H1 (cell line): Measurements from ENCODE around the gene CUL1. TPM values are rescaled to one million over a fixed set of nuclear protein-coding genes. Genes with fewer than 3 reads are reported as not detected.

Experiments
- FOSL1 ChIP-seq: IDR thresholded peaks from 2 replicates; pipeline ENCODE4 v1.6.1; 2011; ENCODE audit warnings: mild to moderate bottlenecking, low read depth, low read length, moderate library complexity; ENCODE audit not compliant: insufficient read depth
- HDAC6 ChIP-seq: IDR thresholded peaks from one replicate; pipeline ENCODE4 v1.7.1; 2012; ENCODE audit warnings: low read depth, mild to moderate bottlenecking, inconsistent platforms, low read length, moderate library complexity
- KDM4A ChIP-seq: IDR thresholded peaks from one replicate; pipeline ENCODE4 v1.7.1; 2012; ENCODE audit warnings: low read depth, mild to moderate bottlenecking, moderate library complexity, low read length, inconsistent platforms; ENCODE audit not compliant: severe bottlenecking
- PHF8 ChIP-seq: fragments of 200-600 bp; sonication (generic); conservative IDR thresholded peaks from 2 replicates; pipeline ENCODE4 v1.7.1; 2012; ENCODE audit warnings: low read depth, mild to moderate bottlenecking, inconsistent platforms, low read length, moderate library complexity
- SIRT6 ChIP-seq: IDR thresholded peaks from one replicate; pipeline ENCODE4 v1.7.1; 2012; ENCODE audit warnings: low read length, inconsistent platforms
- SUZ12 ChIP-seq: fragments of 200-600 bp; sonication (generic); IDR thresholded peaks from 2 replicates; pipeline ENCODE4 v1.6.1; 2012; ENCODE audit warnings: mild to moderate bottlenecking, inconsistent platforms, low read length, moderate library complexity, mixed read lengths
- polyA plus RNA-seq, 7 experiments: library from polyadenylated mRNA; depleted of rRNA in 3 of 7; stranded (reverse) in 5 of 7; unstranded in 2 of 7; fragments of >200 nt in 5 of 7; fragments of 200-250 nt in 2 of 7; gene quantifications; 1 replicate in 5 of 7; 2 replicates in 1 of 7; 4 replicates in 1 of 7; pipeline versions ENCODE4 v1.2.1 to v1.2.3, GENCODE V29; 2011 to 2013; ENCODE audit warnings: missing spikeins in 2 of 7, mixed read lengths in 2 of 7
- total RNA-seq: library from RNA; stranded (reverse); fragmentation: NEBNext Ultra II Directional; extraction: Animal tissue kit (Norgen Biotek cat#: 25700); gene quantifications from 2 replicates; pipeline ENCODE4 v1.2.1, GENCODE V29; 2021
- TF ChIP-seq, protein P1 (sequence below): fragments of 300-600 bp; sonication (generic); IDR thresholded peaks from 2 replicates; pipeline ENCODE4 v1.7.1; 2012; ENCODE audit warnings: low read length, moderate library complexity, mild to moderate bottlenecking, inconsistent platforms; ENCODE audit not compliant: insufficient replicate concordance

The CUL1 gene
- total and polyA plus RNA-seq, 2 of the 8 experiments (the other 6 are each of a cell fraction or from before 2014, with no cell fraction given) = 33.0 to 77.3 TPM

- TF ChIP-seq, protein P1, sequence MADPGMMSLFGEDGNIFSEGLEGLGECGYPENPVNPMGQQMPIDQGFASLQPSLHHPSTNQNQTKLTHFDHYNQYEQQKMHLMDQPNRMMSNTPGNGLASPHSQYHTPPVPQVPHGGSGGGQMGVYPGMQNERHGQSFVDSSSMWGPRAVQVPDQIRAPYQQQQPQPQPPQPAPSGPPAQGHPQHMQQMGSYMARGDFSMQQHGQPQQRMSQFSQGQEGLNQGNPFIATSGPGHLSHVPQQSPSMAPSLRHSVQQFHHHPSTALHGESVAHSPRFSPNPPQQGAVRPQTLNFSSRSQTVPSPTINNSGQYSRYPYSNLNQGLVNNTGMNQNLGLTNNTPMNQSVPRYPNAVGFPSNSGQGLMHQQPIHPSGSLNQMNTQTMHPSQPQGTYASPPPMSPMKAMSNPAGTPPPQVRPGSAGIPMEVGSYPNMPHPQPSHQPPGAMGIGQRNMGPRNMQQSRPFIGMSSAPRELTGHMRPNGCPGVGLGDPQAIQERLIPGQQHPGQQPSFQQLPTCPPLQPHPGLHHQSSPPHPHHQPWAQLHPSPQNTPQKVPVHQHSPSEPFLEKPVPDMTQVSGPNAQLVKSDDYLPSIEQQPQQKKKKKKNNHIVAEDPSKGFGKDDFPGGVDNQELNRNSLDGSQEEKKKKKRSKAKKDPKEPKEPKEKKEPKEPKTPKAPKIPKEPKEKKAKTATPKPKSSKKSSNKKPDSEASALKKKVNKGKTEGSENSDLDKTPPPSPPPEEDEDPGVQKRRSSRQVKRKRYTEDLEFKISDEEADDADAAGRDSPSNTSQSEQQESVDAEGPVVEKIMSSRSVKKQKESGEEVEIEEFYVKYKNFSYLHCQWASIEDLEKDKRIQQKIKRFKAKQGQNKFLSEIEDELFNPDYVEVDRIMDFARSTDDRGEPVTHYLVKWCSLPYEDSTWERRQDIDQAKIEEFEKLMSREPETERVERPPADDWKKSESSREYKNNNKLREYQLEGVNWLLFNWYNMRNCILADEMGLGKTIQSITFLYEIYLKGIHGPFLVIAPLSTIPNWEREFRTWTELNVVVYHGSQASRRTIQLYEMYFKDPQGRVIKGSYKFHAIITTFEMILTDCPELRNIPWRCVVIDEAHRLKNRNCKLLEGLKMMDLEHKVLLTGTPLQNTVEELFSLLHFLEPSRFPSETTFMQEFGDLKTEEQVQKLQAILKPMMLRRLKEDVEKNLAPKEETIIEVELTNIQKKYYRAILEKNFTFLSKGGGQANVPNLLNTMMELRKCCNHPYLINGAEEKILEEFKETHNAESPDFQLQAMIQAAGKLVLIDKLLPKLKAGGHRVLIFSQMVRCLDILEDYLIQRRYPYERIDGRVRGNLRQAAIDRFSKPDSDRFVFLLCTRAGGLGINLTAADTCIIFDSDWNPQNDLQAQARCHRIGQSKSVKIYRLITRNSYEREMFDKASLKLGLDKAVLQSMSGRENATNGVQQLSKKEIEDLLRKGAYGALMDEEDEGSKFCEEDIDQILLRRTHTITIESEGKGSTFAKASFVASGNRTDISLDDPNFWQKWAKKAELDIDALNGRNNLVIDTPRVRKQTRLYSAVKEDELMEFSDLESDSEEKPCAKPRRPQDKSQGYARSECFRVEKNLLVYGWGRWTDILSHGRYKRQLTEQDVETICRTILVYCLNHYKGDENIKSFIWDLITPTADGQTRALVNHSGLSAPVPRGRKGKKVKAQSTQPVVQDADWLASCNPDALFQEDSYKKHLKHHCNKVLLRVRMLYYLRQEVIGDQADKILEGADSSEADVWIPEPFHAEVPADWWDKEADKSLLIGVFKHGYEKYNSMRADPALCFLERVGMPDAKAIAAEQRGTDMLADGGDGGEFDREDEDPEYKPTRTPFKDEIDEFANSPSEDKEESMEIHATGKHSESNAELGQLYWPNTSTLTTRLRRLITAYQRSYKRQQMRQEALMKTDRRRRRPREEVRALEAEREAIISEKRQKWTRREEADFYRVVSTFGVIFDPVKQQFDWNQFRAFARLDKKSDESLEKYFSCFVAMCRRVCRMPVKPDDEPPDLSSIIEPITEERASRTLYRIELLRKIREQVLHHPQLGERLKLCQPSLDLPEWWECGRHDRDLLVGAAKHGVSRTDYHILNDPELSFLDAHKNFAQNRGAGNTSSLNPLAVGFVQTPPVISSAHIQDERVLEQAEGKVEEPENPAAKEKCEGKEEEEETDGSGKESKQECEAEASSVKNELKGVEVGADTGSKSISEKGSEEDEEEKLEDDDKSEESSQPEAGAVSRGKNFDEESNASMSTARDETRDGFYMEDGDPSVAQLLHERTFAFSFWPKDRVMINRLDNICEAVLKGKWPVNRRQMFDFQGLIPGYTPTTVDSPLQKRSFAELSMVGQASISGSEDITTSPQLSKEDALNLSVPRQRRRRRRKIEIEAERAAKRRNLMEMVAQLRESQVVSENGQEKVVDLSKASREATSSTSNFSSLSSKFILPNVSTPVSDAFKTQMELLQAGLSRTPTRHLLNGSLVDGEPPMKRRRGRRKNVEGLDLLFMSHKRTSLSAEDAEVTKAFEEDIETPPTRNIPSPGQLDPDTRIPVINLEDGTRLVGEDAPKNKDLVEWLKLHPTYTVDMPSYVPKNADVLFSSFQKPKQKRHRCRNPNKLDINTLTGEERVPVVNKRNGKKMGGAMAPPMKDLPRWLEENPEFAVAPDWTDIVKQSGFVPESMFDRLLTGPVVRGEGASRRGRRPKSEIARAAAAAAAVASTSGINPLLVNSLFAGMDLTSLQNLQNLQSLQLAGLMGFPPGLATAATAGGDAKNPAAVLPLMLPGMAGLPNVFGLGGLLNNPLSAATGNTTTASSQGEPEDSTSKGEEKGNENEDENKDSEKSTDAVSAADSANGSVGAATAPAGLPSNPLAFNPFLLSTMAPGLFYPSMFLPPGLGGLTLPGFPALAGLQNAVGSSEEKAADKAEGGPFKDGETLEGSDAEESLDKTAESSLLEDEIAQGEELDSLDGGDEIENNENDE = no peak
- TF ChIP-seq KDM4A = no peak
- no peak for TF ChIP-seq SIRT6
- TF ChIP-seq HDAC6 = no peak
- TF ChIP-seq SUZ12 = no peak
- no peak for TF ChIP-seq FOSL1
- no peak for TF ChIP-seq PHF8
Observed at GRCh38 chr7:148791546-148791945, 92.8 kb downstream of the CUL1 start (continued).
